Caco-2 (cell line): ENCODE measurements around the gene NRP1. TPM values are rescaled to one million over a fixed set of nuclear protein-coding genes. Genes with fewer than 3 reads are reported as not detected.
A peak's percentile ranks its signal among the peaks of the same experiment; 100 is the strongest.

Source experiments
- BruUV-seq: library from RNA; stranded (reverse); fragments of 400-500 nt; replicated peaks from 2 replicates; lab custom pipeline; 2021; lab: Mats Ljungman, UMichigan
- CTCF ChIA-PET: fragments of 300-600 bp; sonication (Branson Sonifier 250); formaldehyde crosslinking; loops from one replicate; lab custom pipeline; 2022; ENCODE audit warnings: antibody characterized with exemption; lab: Charles Lee
- POLR2A ChIA-PET: fragments of 300-600 bp; sonication (Branson Sonifier 250); formaldehyde crosslinking; loops from one replicate; lab custom pipeline; 2022; ENCODE audit warnings: antibody characterized with exemption; lab: Charles Lee
- DNase-seq, 2 experiments: peaks; one replicate each; pipeline versions ENCODE4 v3.0.0 to v3.0.0-alpha.2; 2020 to 2022
- H3K27me3 ChIP-seq: replicated peaks from 2 replicates; pipeline ENCODE4 v1.6.0; 2011; ENCODE audit warnings: low read length; ENCODE audit not compliant: control insufficient read depth, insufficient read depth
- H3K36me3 ChIP-seq: 2 replicates; pipeline ENCODE4 v1.5.1; 2011; ENCODE audit warnings: low read length; ENCODE audit not compliant: control insufficient read depth, insufficient read depth
- H3K4me1 ChIP-seq: fragments of 250-450 bp; sonication (Bioruptor Pico); 2 replicates; pipeline ENCODE4 v1.5.1; 2020; ENCODE audit warnings: mild to moderate bottlenecking
- H3K4me3 ChIP-seq: 2 replicates; pipeline ENCODE4 v1.5.1; 2011; ENCODE audit warnings: low read depth, mild to moderate bottlenecking, control low read depth, low read length
- H3K9me3 ChIP-seq: fragments of 250-450 bp; sonication (Bioruptor Pico); 2 replicates; pipeline ENCODE4 v1.5.1; 2020; ENCODE audit warnings: mild to moderate bottlenecking, moderate library complexity
- H3K27ac Mint-ChIP-seq: one replicate; pipeline ENCODE4 v1.8.0; 2022; ENCODE audit warnings: mixed read lengths; ENCODE audit not compliant: unreplicated experiment
- H3K27me3 Mint-ChIP-seq: one replicate; pipeline ENCODE4 v1.8.0; 2022; ENCODE audit warnings: mixed read lengths; ENCODE audit not compliant: insufficient read depth, unreplicated experiment
- H3K36me3 Mint-ChIP-seq: one replicate; pipeline ENCODE4 v1.8.0; 2022; ENCODE audit warnings: mild to moderate bottlenecking, mixed read lengths; ENCODE audit not compliant: insufficient read depth, unreplicated experiment
- H3K4me1 Mint-ChIP-seq: one replicate; pipeline ENCODE4 v1.8.0; 2022; ENCODE audit warnings: low read depth, mixed read lengths; ENCODE audit not compliant: unreplicated experiment
- H3K4me3 Mint-ChIP-seq: one replicate; pipeline ENCODE4 v1.8.0; 2022; ENCODE audit warnings: mild to moderate bottlenecking, moderate library complexity, mixed read lengths; ENCODE audit not compliant: unreplicated experiment
- H3K9me3 Mint-ChIP-seq: one replicate; pipeline ENCODE4 v1.8.0; 2022; ENCODE audit warnings: mixed read lengths; ENCODE audit not compliant: unreplicated experiment
- CTCF ChIP-seq, 2 experiments: fragments of 200-600 bp in 1 of 2; IDR thresholded peaks; 1 replicate in 1 of 2; 2 replicates in 1 of 2; pipeline versions ENCODE4 v1.5.1 to v1.8.0; 2011 to 2022; ENCODE audit warnings: antibody characterized with exemption in 1 of 2, control low read depth in 1 of 2, inconsistent platforms in 1 of 2, low read depth in 1 of 2, low read length in 1 of 2, mild to moderate bottlenecking in 1 of 2, moderate library complexity in 1 of 2; ENCODE audit not compliant: insufficient read depth in 1 of 2, severe bottlenecking in 1 of 2, unreplicated experiment in 1 of 2
- intact Hi-C: fragments of 100-400 bp; cut with micrococcal nuclease; formaldehyde crosslinking; loops from one replicate; pipeline ENCODE4 v1.10.0; 2022; ENCODE audit not compliant: unreplicated experiment
- total RNA-seq: library from RNA; stranded (reverse); gene quantifications from 2 replicates; pipeline ENCODE4 v1.2.3, GENCODE V29; 2022

Gene NRP1
- total RNA-seq, 1 experiment from 2014 or later = 123 TPM

- Histone ChIP-seq H3K9me3 (no peaks in the 10 kb centered on the region), H3K4me1 (peaks cover 28% of the 10 kb centered on the region), H3K36me3 (no peaks in the 10 kb centered on the region), H3K27me3 (no peaks in the 10 kb centered on the region), H3K4me3 (peak overlapping the region; percentile 58)
- intact Hi-C loops = loop anchor here (2.0 to 10.0 kb wide), 5 partner anchors 121 to 1061 kb away; no protein-coding TSS in a partner anchor
- no peaks in the 10 kb centered on the region for H3K27me3 Mint-ChIP-seq
- peaks cover 67% of the 10 kb centered on the region for H3K36me3 Mint-ChIP-seq
- TF ChIP-seq CTCF (IDR thresholded peaks at IDR 0.05; ENCODE audit: insufficient read depth in 1 of 2, low read depth in 1 of 2, low read length in 1 of 2, severe bottlenecking in 1 of 2, unreplicated experiment in 1 of 2) = no peak
- peak overlapping the region; percentile 84 for H3K4me3 Mint-ChIP-seq
- ChIA-PET POLR2A (no interaction called here), CTCF (interaction anchor here (0.6 to 2.2 kb wide), 3 partner anchors 17 to 257 kb away, joined by 4 to 12 read pairs (median 6); no protein-coding TSS in a partner anchor)
- DNase-seq = peak in 1 of 2 experiments; percentile 27
- H3K9me3 Mint-ChIP-seq = no peaks in the 10 kb centered on the region
- no TSS peak for BruUV-seq
- H3K4me1 Mint-ChIP-seq = peaks cover 31% of the 10 kb centered on the region
- peak overlapping the region; percentile 83 for H3K27ac Mint-ChIP-seq
These were observed 986 bp downstream of the NRP1 start for GRCh38 chr10:33333260-33334101.

- Mint-ChIP-seq H3K27ac (peak overlapping the region; percentile 86), H3K4me3 (peak overlapping the region; percentile 84), H3K4me1 (peaks cover 34% of the 10 kb centered on the region), H3K27me3 (no peaks in the 10 kb centered on the region), H3K9me3 (no peaks in the 10 kb centered on the region), H3K36me3 (peaks cover 78% of the 10 kb centered on the region)
- ChIA-PET CTCF (interaction anchor here (0.7 to 2.2 kb wide), 3 partner anchors 16 to 143 kb away, joined by 5 to 12 read pairs (median 6); no protein-coding TSS in a partner anchor), POLR2A (interaction anchor here (0.6 kb wide), 2 partner anchors 202 to 472 kb away, joined by 3 read pairs; no protein-coding TSS in a partner anchor)
- no peak for TF ChIP-seq CTCF (IDR thresholded peaks at IDR 0.05; ENCODE audit: insufficient read depth in 1 of 2, low read depth in 1 of 2, low read length in 1 of 2, severe bottlenecking in 1 of 2, unreplicated experiment in 1 of 2)
- peak overlapping the region; percentile 58 for H3K4me3 ChIP-seq
- intact Hi-C loops = loop anchor here (5.0 to 10.0 kb wide), 4 partner anchors 175 to 1062 kb away; no protein-coding TSS in a partner anchor
- no peaks in the 10 kb centered on the region for H3K27me3 ChIP-seq
- H3K36me3 ChIP-seq = no peaks in the 10 kb centered on the region
- no TSS peak for BruUV-seq
- peaks cover 20% of the 10 kb centered on the region for H3K4me1 ChIP-seq
- DNase-seq = peak in 1 of 2 experiments; percentile 25
- no peaks in the 10 kb centered on the region for H3K9me3 ChIP-seq
These were observed 2.0 kb downstream of the NRP1 start for GRCh38 chr10:33332183-33333065.

GRCh38 chr10:33331379-33331694, 3.1 kb downstream of the NRP1 start:
- DNase-seq = no peak
- H3K27me3 Mint-ChIP-seq = no peaks in the 10 kb centered on the region
- no TSS peak for BruUV-seq
- peaks cover 30% of the 10 kb centered on the region for H3K4me1 Mint-ChIP-seq
- Histone ChIP-seq H3K4me3 (no peak overlapping the region; the same call in 1 of the 2 replicates), H3K4me1 (peaks cover 22% of the 10 kb centered on the region), H3K36me3 (no peaks in the 10 kb centered on the region), H3K27me3 (no peaks in the 10 kb centered on the region), H3K9me3 (no peaks in the 10 kb centered on the region)
- peak overlapping the region; percentile 84 for H3K4me3 Mint-ChIP-seq
- intact Hi-C loops = loop anchor here (2.0 to 10.0 kb wide), 7 partner anchors 81 to 1063 kb away; no protein-coding TSS in a partner anchor
- TF ChIP-seq CTCF (IDR thresholded peaks at IDR 0.05; ENCODE audit: insufficient read depth in 1 of 2, low read depth in 1 of 2, low read length in 1 of 2, severe bottlenecking in 1 of 2, unreplicated experiment in 1 of 2) = no peak
- no peak overlapping the region for H3K27ac Mint-ChIP-seq
- H3K9me3 Mint-ChIP-seq = no peaks in the 10 kb centered on the region
- H3K36me3 Mint-ChIP-seq = peaks cover 83% of the 10 kb centered on the region
- ChIA-PET POLR2A (no interaction called here), CTCF (interaction anchor here (0.6 kb wide), 1 partner anchor 39 kb away, joined by 3 read pairs; no protein-coding TSS in a partner anchor)
